Measurements from ENCODE around the gene CSF3R. TPM values are rescaled to one million over a fixed set of nuclear protein-coding genes. Genes with fewer than 3 reads are reported as not detected.

The CSF3R gene
- total RNA-seq, 1 experiment from 2014 or later: not detected

GRCh38 chr1:36520771-36521420, 38.2 kb upstream of the CSF3R start:
- no peak overlapping the region for H3K4me3 ChIP-seq (ENCODE audit: low read depth, low read length, poor library complexity, severe bottlenecking)
- POLR2A ChIA-PET (ENCODE audit: low non-redundant PET): no interaction called here
- CTCF ChIA-PET: no interaction called here
- H3K27ac ChIP-seq (ENCODE audit: low read depth, low read length, poor library complexity, severe bottlenecking): no peak overlapping the region
- intact Hi-C loops (cut with micrococcal nuclease; ENCODE audit: unreplicated experiment): no loop called here
- no TSS peak for BruUV-seq (replicated peaks)
- TF ChIP-seq, protein P1, sequence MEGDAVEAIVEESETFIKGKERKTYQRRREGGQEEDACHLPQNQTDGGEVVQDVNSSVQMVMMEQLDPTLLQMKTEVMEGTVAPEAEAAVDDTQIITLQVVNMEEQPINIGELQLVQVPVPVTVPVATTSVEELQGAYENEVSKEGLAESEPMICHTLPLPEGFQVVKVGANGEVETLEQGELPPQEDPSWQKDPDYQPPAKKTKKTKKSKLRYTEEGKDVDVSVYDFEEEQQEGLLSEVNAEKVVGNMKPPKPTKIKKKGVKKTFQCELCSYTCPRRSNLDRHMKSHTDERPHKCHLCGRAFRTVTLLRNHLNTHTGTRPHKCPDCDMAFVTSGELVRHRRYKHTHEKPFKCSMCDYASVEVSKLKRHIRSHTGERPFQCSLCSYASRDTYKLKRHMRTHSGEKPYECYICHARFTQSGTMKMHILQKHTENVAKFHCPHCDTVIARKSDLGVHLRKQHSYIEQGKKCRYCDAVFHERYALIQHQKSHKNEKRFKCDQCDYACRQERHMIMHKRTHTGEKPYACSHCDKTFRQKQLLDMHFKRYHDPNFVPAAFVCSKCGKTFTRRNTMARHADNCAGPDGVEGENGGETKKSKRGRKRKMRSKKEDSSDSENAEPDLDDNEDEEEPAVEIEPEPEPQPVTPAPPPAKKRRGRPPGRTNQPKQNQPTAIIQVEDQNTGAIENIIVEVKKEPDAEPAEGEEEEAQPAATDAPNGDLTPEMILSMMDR (conservative IDR thresholded peaks at IDR 0.05; ENCODE audit: low read depth, low read length): no peak
- TF ChIP-seq EZH2 (IDR thresholded peaks at IDR 0.05; ENCODE audit: borderline replicate concordance, low read depth, low read length, poor library complexity, severe bottlenecking): no peak
- no peak for DNase-seq (ENCODE audit: low spot score)
- no peaks in the 10 kb centered on the region for H3K27me3 ChIP-seq (replicated peaks; ENCODE audit: insufficient read depth, low read depth, low read length, poor library complexity)
- no peaks in the 10 kb centered on the region for H3K36me3 ChIP-seq (ENCODE audit: insufficient read depth, low read length, poor library complexity, severe bottlenecking)
- H3K4me1 ChIP-seq (ENCODE audit: insufficient read depth, low read length, poor library complexity, severe bottlenecking): no peaks in the 10 kb centered on the region
- no peaks in the 10 kb centered on the region for H3K9me3 ChIP-seq (ENCODE audit: low read depth, low read length, poor library complexity, severe bottlenecking)

DNA sequence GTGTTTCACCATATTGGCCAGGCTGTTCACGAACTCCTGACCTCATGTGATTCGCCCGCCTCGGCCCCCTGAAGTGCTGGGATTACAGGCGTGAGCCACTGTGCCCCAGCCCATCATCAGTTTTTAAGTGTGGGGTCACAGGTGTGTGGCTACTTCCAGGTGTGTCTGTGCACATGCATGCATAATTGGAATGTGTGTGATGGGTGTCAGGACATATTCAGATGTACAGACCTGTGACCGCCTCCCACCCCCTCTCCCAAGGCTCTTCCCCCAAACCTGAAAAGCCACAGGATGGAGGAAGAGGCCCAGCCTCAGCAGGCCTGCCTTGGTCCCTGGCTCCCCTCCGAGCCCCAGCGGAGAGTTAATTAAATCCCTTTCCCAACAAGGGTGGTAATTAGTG, 37.3 kb upstream of the CSF3R start:
- no peaks in the 10 kb centered on the region for H3K9me3 ChIP-seq (ENCODE audit: low read depth, low read length, poor library complexity, severe bottlenecking)
- CTCF ChIA-PET: no interaction called here
- TF ChIP-seq, protein P1 (conservative IDR thresholded peaks at IDR 0.05; ENCODE audit: low read depth, low read length): no peak
- no peak for TF ChIP-seq EZH2 (IDR thresholded peaks at IDR 0.05; ENCODE audit: borderline replicate concordance, low read depth, low read length, poor library complexity, severe bottlenecking)
- POLR2A ChIA-PET (ENCODE audit: low non-redundant PET): no interaction called here
- no peak overlapping the region for H3K27ac ChIP-seq (ENCODE audit: low read depth, low read length, poor library complexity, severe bottlenecking)
- no TSS peak for BruUV-seq (replicated peaks)
- H3K36me3 ChIP-seq (ENCODE audit: insufficient read depth, low read length, poor library complexity, severe bottlenecking): no peaks in the 10 kb centered on the region
- intact Hi-C loops (cut with micrococcal nuclease; ENCODE audit: unreplicated experiment): no loop called here
- H3K27me3 ChIP-seq (replicated peaks; ENCODE audit: insufficient read depth, low read depth, low read length, poor library complexity): no peaks in the 10 kb centered on the region
- DNase-seq (ENCODE audit: low spot score): no peak
- no peaks in the 10 kb centered on the region for H3K4me1 ChIP-seq (ENCODE audit: insufficient read depth, low read length, poor library complexity, severe bottlenecking)
- H3K4me3 ChIP-seq (ENCODE audit: low read depth, low read length, poor library complexity, severe bottlenecking): no peak overlapping the region

- no peak overlapping the region for H3K27ac ChIP-seq (ENCODE audit: low read depth, low read length, poor library complexity, severe bottlenecking)
- H3K4me3 ChIP-seq (ENCODE audit: low read depth, low read length, poor library complexity, severe bottlenecking): no peak overlapping the region
- TF ChIP-seq, protein P1 (conservative IDR thresholded peaks at IDR 0.05; ENCODE audit: low read depth, low read length): no peak
- no peak for TF ChIP-seq EZH2 (IDR thresholded peaks at IDR 0.05; ENCODE audit: borderline replicate concordance, low read depth, low read length, poor library complexity, severe bottlenecking)
- no peaks in the 10 kb centered on the region for H3K36me3 ChIP-seq (ENCODE audit: insufficient read depth, low read length, poor library complexity, severe bottlenecking)
- ChIA-PET POLR2A (ENCODE audit: low non-redundant PET) (no interaction called here), CTCF (interaction anchor here (0.6 to 1.5 kb wide), 8 partner anchors 11 to 1084 kb away, joined by 3 to 7 read pairs (median 4); no protein-coding TSS in a partner anchor)
- intact Hi-C loops (cut with micrococcal nuclease; ENCODE audit: unreplicated experiment): no loop called here
- BruUV-seq (replicated peaks): no TSS peak
- no peaks in the 10 kb centered on the region for H3K4me1 ChIP-seq (ENCODE audit: insufficient read depth, low read length, poor library complexity, severe bottlenecking)
- H3K9me3 ChIP-seq (ENCODE audit: low read depth, low read length, poor library complexity, severe bottlenecking): no peaks in the 10 kb centered on the region
- H3K27me3 ChIP-seq (replicated peaks; ENCODE audit: insufficient read depth, low read depth, low read length, poor library complexity): no peaks in the 10 kb centered on the region
- no peak for DNase-seq (ENCODE audit: low spot score)
Measured at GRCh38 chr1:36517011-36517771, 34.5 kb upstream of the CSF3R start.

All from A673 (cell line).